ENCODE measurements around the gene TOX3.

TOX3 gene

GRCh38 chr16:52462816-52463215 lies 84.1 kb downstream of the TOX3 start:
- Histone ChIP-seq H3K4me1 (ENCODE audit: control insufficient read depth in 1 of 2, insufficient read depth in 2 of 2, low read length in 2 of 2) (no peaks in the 10 kb centered on the region), H3K9me3 (ENCODE audit: control insufficient read depth in 1 of 2, low read length in 2 of 2) (no peaks in the 10 kb centered on the region)

DNA sequence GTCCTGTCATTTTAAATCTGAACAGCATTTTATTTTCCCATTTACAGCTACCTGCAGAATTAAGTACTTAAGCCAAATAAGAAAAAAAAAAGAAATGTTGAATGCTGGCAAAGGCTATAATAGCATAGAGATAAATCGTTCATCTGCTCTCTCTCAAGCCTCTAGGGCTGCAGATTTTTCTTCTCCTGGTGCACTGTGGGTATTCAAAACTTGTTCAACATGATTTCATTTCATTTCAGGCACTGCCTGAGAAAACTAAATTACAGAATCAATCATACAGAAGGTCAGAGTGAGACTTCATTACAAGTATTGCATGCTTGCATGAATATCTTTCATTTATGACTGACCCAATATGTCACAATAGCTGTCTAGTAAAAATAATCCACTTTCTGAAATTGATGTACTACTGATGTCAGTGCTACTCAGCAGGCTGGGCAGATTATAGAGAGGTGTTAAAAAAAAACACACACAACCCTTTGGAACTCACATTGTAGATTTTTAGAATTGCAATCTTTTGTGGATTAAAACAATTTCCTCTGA lies 86.2 kb downstream of the TOX3 start:
- Histone ChIP-seq H3K9me3 (ENCODE audit: control insufficient read depth in 1 of 2, low read length in 2 of 2) (no peaks in the 10 kb centered on the region), H3K27me3 (ENCODE audit: control insufficient read depth in 1 of 2, insufficient read depth in 2 of 2, low read length in 2 of 2) (no peaks in the 10 kb centered on the region), H3K9ac (ENCODE audit: low read depth in 1 of 2, low read length in 2 of 2) (no peak overlapping the region), H3K27ac (ENCODE audit: low read depth, low read length) (no peak overlapping the region), H3K4me1 (ENCODE audit: control insufficient read depth in 1 of 2, insufficient read depth in 2 of 2, low read length in 2 of 2) (no peaks in the 10 kb centered on the region), H3K4me3 (ENCODE audit: low read depth in 1 of 2, low read length in 2 of 2) (no peak overlapping the region), H3K36me3 (ENCODE audit: control insufficient read depth in 1 of 2, insufficient read depth in 2 of 2, low read length in 2 of 2) (peaks cover 0 to 6% of the 10 kb centered on the region in 2 donors)

More at GRCh38 chr16:52462816-52463215, 84.1 kb downstream of the TOX3 start:
- Histone ChIP-seq H3K36me3 (ENCODE audit: control insufficient read depth in 1 of 2, insufficient read depth in 2 of 2, low read length in 2 of 2) (peaks cover 0 to 6% of the 10 kb centered on the region in 2 donors), H3K4me3 (ENCODE audit: low read depth in 1 of 2, low read length in 2 of 2) (no peak overlapping the region), H3K27me3 (ENCODE audit: control insufficient read depth in 1 of 2, insufficient read depth in 2 of 2, low read length in 2 of 2) (no peaks in the 10 kb centered on the region), H3K9ac (ENCODE audit: low read depth in 1 of 2, low read length in 2 of 2) (no peak overlapping the region), H3K27ac (ENCODE audit: low read depth, low read length) (no peak overlapping the region)

GRCh38 chr16:52456368-52456767 lies 90.6 kb downstream of the TOX3 start:
- Histone ChIP-seq H3K9ac (ENCODE audit: low read depth in 1 of 2, low read length in 2 of 2) (no peak overlapping the region), H3K36me3 (ENCODE audit: control insufficient read depth in 1 of 2, insufficient read depth in 2 of 2, low read length in 2 of 2) (no peaks in the 10 kb centered on the region), H3K4me3 (ENCODE audit: low read depth in 1 of 2, low read length in 2 of 2) (no peak overlapping the region), H3K9me3 (ENCODE audit: control insufficient read depth in 1 of 2, low read length in 2 of 2) (no peaks in the 10 kb centered on the region), H3K4me1 (ENCODE audit: control insufficient read depth in 1 of 2, insufficient read depth in 2 of 2, low read length in 2 of 2) (peaks cover 0 to 8% of the 10 kb centered on the region in 2 donors), H3K27ac (ENCODE audit: low read depth, low read length) (no peak overlapping the region), H3K27me3 (ENCODE audit: control insufficient read depth in 1 of 2, insufficient read depth in 2 of 2, low read length in 2 of 2) (no peaks in the 10 kb centered on the region)

GRCh38 chr16:52455549-52456277 lies 91.2 kb downstream of the TOX3 start:
- H3K27ac ChIP-seq (ENCODE audit: low read depth, low read length): no peak overlapping the region
- H3K36me3 ChIP-seq (ENCODE audit: control insufficient read depth in 1 of 2, insufficient read depth in 2 of 2, low read length in 2 of 2): no peaks in the 10 kb centered on the region
- peaks cover 0 to 9% of the 10 kb centered on the region in 2 donors for H3K4me1 ChIP-seq (ENCODE audit: control insufficient read depth in 1 of 2, insufficient read depth in 2 of 2, low read length in 2 of 2)
- no peak overlapping the region for H3K4me3 ChIP-seq (ENCODE audit: low read depth in 1 of 2, low read length in 2 of 2)
- no peaks in the 10 kb centered on the region for H3K27me3 ChIP-seq (ENCODE audit: control insufficient read depth in 1 of 2, insufficient read depth in 2 of 2, low read length in 2 of 2)
- no peaks in the 10 kb centered on the region for H3K9me3 ChIP-seq (ENCODE audit: control insufficient read depth in 1 of 2, low read length in 2 of 2)
- H3K9ac ChIP-seq (ENCODE audit: low read depth in 1 of 2, low read length in 2 of 2): no peak overlapping the region

DNA sequence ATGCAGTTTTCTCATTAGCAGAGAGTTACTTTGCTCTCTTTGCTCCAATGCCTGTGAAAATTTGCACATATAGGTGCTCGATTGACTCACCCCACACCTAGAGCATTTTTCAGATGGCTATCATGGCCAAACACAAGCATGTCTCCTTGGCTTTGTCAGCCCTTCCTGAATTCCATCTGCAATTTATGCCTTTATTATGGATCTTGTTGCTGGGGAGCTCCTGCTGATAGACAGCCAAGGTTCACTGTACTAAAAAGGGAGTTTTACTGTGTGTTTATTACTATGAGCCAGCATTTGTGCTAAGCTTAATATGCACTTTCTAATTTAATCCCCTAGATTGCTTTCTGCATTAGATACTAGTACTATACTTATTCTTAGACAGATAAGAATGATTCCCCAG lies 93.3 kb downstream of the TOX3 start:
- Histone ChIP-seq H3K27ac (ENCODE audit: low read depth, low read length) (no peak overlapping the region), H3K9ac (ENCODE audit: low read depth in 1 of 2, low read length in 2 of 2) (no peak overlapping the region), H3K4me1 (ENCODE audit: control insufficient read depth in 1 of 2, insufficient read depth in 2 of 2, low read length in 2 of 2) (peaks cover 0 to 9% of the 10 kb centered on the region in 2 donors), H3K27me3 (ENCODE audit: control insufficient read depth in 1 of 2, insufficient read depth in 2 of 2, low read length in 2 of 2) (no peaks in the 10 kb centered on the region), H3K9me3 (ENCODE audit: control insufficient read depth in 1 of 2, low read length in 2 of 2) (no peaks in the 10 kb centered on the region), H3K4me3 (ENCODE audit: low read depth in 1 of 2, low read length in 2 of 2) (no peak overlapping the region), H3K36me3 (ENCODE audit: control insufficient read depth in 1 of 2, insufficient read depth in 2 of 2, low read length in 2 of 2) (no peaks in the 10 kb centered on the region)

GRCh38 chr16:52451971-52452421 lies 94.9 kb downstream of the TOX3 start:
- Histone ChIP-seq H3K9me3 (ENCODE audit: control insufficient read depth in 1 of 2, low read length in 2 of 2) (no peaks in the 10 kb centered on the region), H3K9ac (ENCODE audit: low read depth in 1 of 2, low read length in 2 of 2) (no peak overlapping the region), H3K36me3 (ENCODE audit: control insufficient read depth in 1 of 2, insufficient read depth in 2 of 2, low read length in 2 of 2) (peaks cover 0 to 4% of the 10 kb centered on the region in 2 donors), H3K4me1 (ENCODE audit: control insufficient read depth in 1 of 2, insufficient read depth in 2 of 2, low read length in 2 of 2) (peaks cover 0 to 9% of the 10 kb centered on the region in 2 donors), H3K27me3 (ENCODE audit: control insufficient read depth in 1 of 2, insufficient read depth in 2 of 2, low read length in 2 of 2) (no peaks in the 10 kb centered on the region), H3K4me3 (ENCODE audit: low read depth in 1 of 2, low read length in 2 of 2) (no peak overlapping the region), H3K27ac (ENCODE audit: low read depth, low read length) (no peak overlapping the region)

DNA sequence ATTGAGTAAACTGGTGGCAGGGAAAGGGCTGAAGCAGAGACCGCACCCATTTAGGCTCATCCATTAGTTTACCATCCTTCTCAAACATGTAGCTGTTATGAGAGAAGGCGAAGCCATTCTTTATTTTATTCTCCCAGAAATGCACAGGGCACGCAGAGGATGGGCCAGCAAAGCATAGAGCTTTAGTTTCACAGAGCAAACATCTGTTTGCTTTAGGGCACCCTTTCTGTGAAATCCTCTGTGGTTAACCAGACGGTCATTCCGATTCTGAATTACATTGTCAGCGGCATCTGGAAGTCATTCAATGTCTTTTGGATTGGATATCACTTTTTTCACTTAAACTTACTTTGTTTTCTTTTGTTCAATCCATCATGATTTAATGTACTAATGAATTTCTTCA lies 96.0 kb downstream of the TOX3 start:
- H3K4me3 ChIP-seq (ENCODE audit: low read depth in 1 of 2, low read length in 2 of 2): no peak overlapping the region
- H3K9me3 ChIP-seq (ENCODE audit: control insufficient read depth in 1 of 2, low read length in 2 of 2): no peaks in the 10 kb centered on the region
- no peaks in the 10 kb centered on the region for H3K27me3 ChIP-seq (ENCODE audit: control insufficient read depth in 1 of 2, insufficient read depth in 2 of 2, low read length in 2 of 2)

GRCh38 chr16:52450241-52450640 lies 96.7 kb downstream of the TOX3 start:
- Histone ChIP-seq H3K27ac (ENCODE audit: low read depth, low read length) (no peak overlapping the region), H3K4me3 (ENCODE audit: low read depth in 1 of 2, low read length in 2 of 2) (no peak overlapping the region), H3K9ac (ENCODE audit: low read depth in 1 of 2, low read length in 2 of 2) (no peak overlapping the region), H3K9me3 (ENCODE audit: control insufficient read depth in 1 of 2, low read length in 2 of 2) (no peaks in the 10 kb centered on the region), H3K27me3 (ENCODE audit: control insufficient read depth in 1 of 2, insufficient read depth in 2 of 2, low read length in 2 of 2) (no peaks in the 10 kb centered on the region), H3K36me3 (ENCODE audit: control insufficient read depth in 1 of 2, insufficient read depth in 2 of 2, low read length in 2 of 2) (peaks cover 0 to 8% of the 10 kb centered on the region in 2 donors), H3K4me1 (ENCODE audit: control insufficient read depth in 1 of 2, insufficient read depth in 2 of 2, low read length in 2 of 2) (peaks cover 0 to 9% of the 10 kb centered on the region in 2 donors)

More for the DNA sequence above, 96.0 kb downstream of the TOX3 start:
- peaks cover 0 to 4% of the 10 kb centered on the region in 2 donors for H3K36me3 ChIP-seq (ENCODE audit: control insufficient read depth in 1 of 2, insufficient read depth in 2 of 2, low read length in 2 of 2)
- no peak overlapping the region for H3K9ac ChIP-seq (ENCODE audit: low read depth in 1 of 2, low read length in 2 of 2)
- peaks cover 0 to 9% of the 10 kb centered on the region in 2 donors for H3K4me1 ChIP-seq (ENCODE audit: control insufficient read depth in 1 of 2, insufficient read depth in 2 of 2, low read length in 2 of 2)
- H3K27ac ChIP-seq (ENCODE audit: low read depth, low read length): no peak overlapping the region

DNA sequence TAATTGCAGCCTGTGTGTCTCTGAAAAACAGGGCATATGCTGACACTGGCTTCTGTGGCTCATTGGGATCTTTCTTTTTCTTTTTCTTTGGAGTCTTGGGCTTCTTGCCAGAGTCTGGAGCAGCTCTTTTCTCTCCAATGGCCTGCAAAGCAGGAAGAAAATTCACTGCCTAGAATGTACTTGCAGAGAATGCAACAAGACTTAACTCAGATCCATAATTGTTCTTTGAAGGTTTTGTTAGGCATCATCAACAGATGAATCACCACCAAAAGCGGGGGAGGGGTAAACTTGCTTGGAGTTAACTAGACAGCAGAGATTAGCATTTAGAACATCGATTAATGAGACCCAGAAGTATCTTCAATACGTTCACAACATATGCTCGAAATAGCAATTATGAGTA lies 100.9 kb downstream of the TOX3 start:
- Histone ChIP-seq H3K27me3 (ENCODE audit: control insufficient read depth in 1 of 2, insufficient read depth in 2 of 2, low read length in 2 of 2) (no peaks in the 10 kb centered on the region), H3K9ac (ENCODE audit: low read depth in 1 of 2, low read length in 2 of 2) (no peak overlapping the region), H3K4me1 (ENCODE audit: control insufficient read depth in 1 of 2, insufficient read depth in 2 of 2, low read length in 2 of 2) (no peaks in the 10 kb centered on the region), H3K27ac (ENCODE audit: low read depth, low read length) (no peak overlapping the region), H3K36me3 (ENCODE audit: control insufficient read depth in 1 of 2, insufficient read depth in 2 of 2, low read length in 2 of 2) (peaks cover 0 to 8% of the 10 kb centered on the region in 2 donors), H3K4me3 (ENCODE audit: low read depth in 1 of 2, low read length in 2 of 2) (no peak overlapping the region), H3K9me3 (ENCODE audit: control insufficient read depth in 1 of 2, low read length in 2 of 2) (no peaks in the 10 kb centered on the region)

GRCh38 chr16:52441886-52442285 lies 105.1 kb downstream of the TOX3 start:
- H3K9me3 ChIP-seq (ENCODE audit: control insufficient read depth in 1 of 2, low read length in 2 of 2): peaks cover 0 to 5% of the 10 kb centered on the region in 2 donors
- H3K9ac ChIP-seq (ENCODE audit: low read depth in 1 of 2, low read length in 2 of 2): no peak overlapping the region
- H3K4me1 ChIP-seq (ENCODE audit: control insufficient read depth in 1 of 2, insufficient read depth in 2 of 2, low read length in 2 of 2): no peaks in the 10 kb centered on the region
- H3K27me3 ChIP-seq (ENCODE audit: control insufficient read depth in 1 of 2, insufficient read depth in 2 of 2, low read length in 2 of 2): no peaks in the 10 kb centered on the region
- H3K27ac ChIP-seq (ENCODE audit: low read depth, low read length): no peak overlapping the region
- H3K36me3 ChIP-seq (ENCODE audit: control insufficient read depth in 1 of 2, insufficient read depth in 2 of 2, low read length in 2 of 2): peaks cover 16 to 17% of the 10 kb centered on the region in 2 donors
- H3K4me3 ChIP-seq (ENCODE audit: low read depth in 1 of 2, low read length in 2 of 2): no peak overlapping the region

All from duodenal mucosa (tissue), 2 donors.